K562 (cell line): Measurements from ENCODE around the gene ICAM3. TPM values are rescaled to one million over a fixed set of nuclear protein-coding genes. Genes with fewer than 3 reads are reported as not detected.

Source experiments
- ARID4B ChIP-seq: sonication (generic); formaldehyde crosslinking; IDR thresholded peaks from 2 replicates; pipeline ENCODE4 v1.8.0; 2022; ENCODE audit warnings: mild to moderate bottlenecking, missing genetic modification reagents
- ETS1 ChIP-seq: conservative IDR thresholded peaks from 2 replicates; pipeline ENCODE4 v1.6.1; 2011; ENCODE audit warnings: low read depth, mild to moderate bottlenecking, low read length; ENCODE audit not compliant: control insufficient read depth
- HBP1 ChIP-seq: fragments of 450-650 bp; formaldehyde crosslinking; IDR thresholded peaks from 2 replicates; pipeline ENCODE4 v1.4.0; 2022; ENCODE audit warnings: missing genetic modification characterization
- KDM2B ChIP-seq: fragments of 250-450 bp; sonication (Bioruptor Pico); IDR thresholded peaks from 2 replicates; pipeline ENCODE4 v1.8.0; 2021; ENCODE audit warnings: mild to moderate bottlenecking, moderate library complexity
- MBD2 ChIP-seq: sonication (generic); IDR thresholded peaks from 2 replicates; pipeline ENCODE4 v1.6.1; 2016; ENCODE audit warnings: low read depth, borderline replicate concordance
- MXD1 ChIP-seq: fragments of 250-450 bp; sonication (Bioruptor Pico); IDR thresholded peaks from 2 replicates; pipeline ENCODE4 v1.8.0; 2021; ENCODE audit warnings: borderline replicate concordance, mild to moderate bottlenecking, moderate library complexity; ENCODE audit not compliant: poor library complexity, severe bottlenecking
- NCOA1 ChIP-seq: fragments of 450-650 bp; IDR thresholded peaks from 2 replicates; pipeline ENCODE4 v1.6.1; 2016; ENCODE audit warnings: low read depth
- NRF1 ChIP-seq, 2 experiments: fragments of 450-650 bp; IDR thresholded peaks in 1 of 2; conservative IDR thresholded peaks in 1 of 2; 2 replicates each; pipeline ENCODE4 v1.6.1; 2014; ENCODE audit warnings: mild to moderate bottlenecking in 2 of 2
- STAT5A ChIP-seq: IDR thresholded peaks from 2 replicates; pipeline ENCODE4 v1.6.1; 2012; ENCODE audit warnings: low read length, inconsistent platforms, borderline replicate concordance
- TCF7L2 ChIP-seq: fragments of 150-350 bp; IDR thresholded peaks from 2 replicates; pipeline ENCODE4 v1.6.1; 2016; ENCODE audit warnings: low read depth, mild to moderate bottlenecking, low read length, moderate library complexity
- TSC22D4 ChIP-seq: fragments of 450-650 bp; IDR thresholded peaks from 2 replicates; pipeline ENCODE4 v1.6.1; 2016; ENCODE audit warnings: missing genetic modification characterization, missing biosample characterization, control low read depth
- polyA plus RNA-seq, 8 experiments: library from polyadenylated mRNA; depleted of rRNA in 4 of 8; stranded (reverse) in 5 of 8; unstranded in 3 of 8; fragments of >200 nt; fragmentation: Nextera tagmentation in 2 of 8; fragmentation: Illumina TruSeq in 1 of 8; extraction: Ambion mirVana in 2 of 8; extraction: Trizol in 1 of 8; gene quantifications; 2 replicates each; pipeline versions ENCODE4 v1.2.1 to v1.2.3, GENCODE V29; 2011 to 2014; ENCODE audit warnings: inconsistent platforms in 1 of 8, missing spikeins in 1 of 8
- total RNA-seq, 7 experiments: library from RNA; depleted of rRNA in 6 of 7; stranded (reverse); fragments of >200 nt in 6 of 7; fragmentation: Illumina TruSeq in 2 of 7; extraction: Trizol in 2 of 7; gene quantifications; 2 replicates each; pipeline versions ENCODE4 v1.2.1 to v1.2.3, GENCODE V29; 2011 to 2021; ENCODE audit warnings: low replicate concordance in 1 of 7
- TF ChIP-seq, protein P1 (sequence below): fragments of 250-450 bp; sonication (Bioruptor Pico); IDR thresholded peaks from 2 replicates; pipeline ENCODE4 v1.8.0; 2022; ENCODE audit warnings: inconsistent platforms
- TF ChIP-seq, protein P2 (sequence below): IDR thresholded peaks from 2 replicates; pipeline ENCODE4 v1.6.1; 2011; ENCODE audit not compliant: insufficient read length; ENCODE audit errors: extremely low read depth

ICAM3 gene
- total and polyA plus RNA-seq, 9 of the 15 experiments (the other 6 are each of a cell fraction or from before 2014, with no cell fraction given), result 6.5 to 39.5 (median 24.2) TPM

GRCh38 chr19:10380313-10381102, 41.1 kb upstream of the ICAM3 start, which contains the start of gene TYK2 (continued):
- no peak; the same call in none of the 2 replicates for TF ChIP-seq ARID4B (CRISPR knock-in tag)
- peak; percentile 30; the same call in 1 of the 2 replicates for TF ChIP-seq NCOA1
- peak; percentile 5; the same call in 1 of the 2 replicates for TF ChIP-seq HBP1
- no peak for TF ChIP-seq TSC22D4 (tag)
- no peak for TF ChIP-seq MXD1 (CRISPR knock-in tag)
- peak; percentile 68 to 76 for TF ChIP-seq NRF1 (conservative IDR thresholded peaks at IDR 0.05 in 1 of 2, IDR thresholded peaks at IDR 0.05 in 1 of 2)
- TF ChIP-seq, protein P1, sequence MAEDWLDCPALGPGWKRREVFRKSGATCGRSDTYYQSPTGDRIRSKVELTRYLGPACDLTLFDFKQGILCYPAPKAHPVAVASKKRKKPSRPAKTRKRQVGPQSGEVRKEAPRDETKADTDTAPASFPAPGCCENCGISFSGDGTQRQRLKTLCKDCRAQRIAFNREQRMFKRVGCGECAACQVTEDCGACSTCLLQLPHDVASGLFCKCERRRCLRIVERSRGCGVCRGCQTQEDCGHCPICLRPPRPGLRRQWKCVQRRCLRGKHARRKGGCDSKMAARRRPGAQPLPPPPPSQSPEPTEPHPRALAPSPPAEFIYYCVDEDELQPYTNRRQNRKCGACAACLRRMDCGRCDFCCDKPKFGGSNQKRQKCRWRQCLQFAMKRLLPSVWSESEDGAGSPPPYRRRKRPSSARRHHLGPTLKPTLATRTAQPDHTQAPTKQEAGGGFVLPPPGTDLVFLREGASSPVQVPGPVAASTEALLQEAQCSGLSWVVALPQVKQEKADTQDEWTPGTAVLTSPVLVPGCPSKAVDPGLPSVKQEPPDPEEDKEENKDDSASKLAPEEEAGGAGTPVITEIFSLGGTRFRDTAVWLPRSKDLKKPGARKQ (CRISPR knock-in tag), result no peak
- peak; percentile 99 for TF ChIP-seq MBD2
- TF ChIP-seq, protein P2, sequence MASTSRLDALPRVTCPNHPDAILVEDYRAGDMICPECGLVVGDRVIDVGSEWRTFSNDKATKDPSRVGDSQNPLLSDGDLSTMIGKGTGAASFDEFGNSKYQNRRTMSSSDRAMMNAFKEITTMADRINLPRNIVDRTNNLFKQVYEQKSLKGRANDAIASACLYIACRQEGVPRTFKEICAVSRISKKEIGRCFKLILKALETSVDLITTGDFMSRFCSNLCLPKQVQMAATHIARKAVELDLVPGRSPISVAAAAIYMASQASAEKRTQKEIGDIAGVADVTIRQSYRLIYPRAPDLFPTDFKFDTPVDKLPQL, result no peak
- no peak for TF ChIP-seq STAT5A
- peak; percentile 72 for TF ChIP-seq ETS1
- no peak for TF ChIP-seq TCF7L2
- TF ChIP-seq KDM2B, result 0 out of 2 replicates have a peak, but pooled peaks have one; percentile 54
